ENCODE data around the gene ITGAX. TPM values are rescaled to one million over a fixed set of nuclear protein-coding genes. Genes with fewer than 3 reads are reported as not detected.
A peak's percentile ranks its signal among the peaks of the same experiment; 100 is the strongest.

ITGAX gene
- total RNA-seq, 1 donor from 2014 or later: not detected

DNA sequence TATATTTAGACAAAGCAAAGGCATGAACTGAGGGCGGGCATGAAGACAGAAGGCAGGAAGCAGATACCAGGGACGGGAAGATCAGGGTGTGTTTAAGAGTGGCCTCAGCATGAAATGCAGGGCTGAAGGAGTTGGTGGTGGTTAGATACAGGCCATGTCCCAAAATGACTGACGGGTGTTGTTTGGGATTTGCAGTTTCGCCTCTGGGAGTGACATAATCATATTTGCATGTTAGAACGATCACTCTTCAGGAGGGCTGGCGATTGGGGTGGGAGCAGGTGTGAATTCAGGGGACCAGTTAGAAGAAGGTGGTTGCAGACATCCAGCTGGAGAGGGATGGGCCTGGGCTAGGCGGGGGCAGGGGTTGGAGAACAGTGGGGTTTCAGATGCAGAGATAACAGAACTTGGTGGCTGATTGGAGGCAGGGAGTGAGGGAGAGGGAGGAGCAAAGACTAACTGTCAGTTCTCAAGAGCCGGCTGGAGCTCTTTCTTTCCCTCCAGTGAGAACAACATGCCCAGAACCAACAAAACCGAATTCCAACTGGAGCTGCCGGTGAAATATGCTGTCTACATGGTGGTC is 27.2 kb upstream of the ITGAX start:
- no peak overlapping the region for H3K4me3 ChIP-seq (ENCODE audit: low read depth, low read length)
- H3K27me3 ChIP-seq (ENCODE audit: control insufficient read depth, insufficient read depth, low read length): peaks cover 10% of the 10 kb centered on the region
- FAIRE-seq: no peak
- no peak for TF ChIP-seq CTCF (IDR thresholded peaks at IDR 0.05; ENCODE audit: insufficient read depth, low read length, severe bottlenecking)
- DNase-seq (ENCODE audit: low read depth): no peak
- H3K36me3 ChIP-seq (ENCODE audit: control insufficient read depth, insufficient read depth, low read length): no peaks in the 10 kb centered on the region

- H3K4me3 ChIP-seq (ENCODE audit: low read depth, low read length): no peak overlapping the region
- no peak for DNase-seq (ENCODE audit: low read depth)
- peaks cover 10% of the 10 kb centered on the region for H3K27me3 ChIP-seq (ENCODE audit: control insufficient read depth, insufficient read depth, low read length)
- TF ChIP-seq CTCF (IDR thresholded peaks at IDR 0.05; ENCODE audit: insufficient read depth, low read length, severe bottlenecking): no peak
- FAIRE-seq: peak; percentile 92
- H3K36me3 ChIP-seq (ENCODE audit: control insufficient read depth, insufficient read depth, low read length): no peaks in the 10 kb centered on the region
These were observed 26.5 kb upstream of the ITGAX start for GRCh38 chr16:31328322-31329052.

DNA sequence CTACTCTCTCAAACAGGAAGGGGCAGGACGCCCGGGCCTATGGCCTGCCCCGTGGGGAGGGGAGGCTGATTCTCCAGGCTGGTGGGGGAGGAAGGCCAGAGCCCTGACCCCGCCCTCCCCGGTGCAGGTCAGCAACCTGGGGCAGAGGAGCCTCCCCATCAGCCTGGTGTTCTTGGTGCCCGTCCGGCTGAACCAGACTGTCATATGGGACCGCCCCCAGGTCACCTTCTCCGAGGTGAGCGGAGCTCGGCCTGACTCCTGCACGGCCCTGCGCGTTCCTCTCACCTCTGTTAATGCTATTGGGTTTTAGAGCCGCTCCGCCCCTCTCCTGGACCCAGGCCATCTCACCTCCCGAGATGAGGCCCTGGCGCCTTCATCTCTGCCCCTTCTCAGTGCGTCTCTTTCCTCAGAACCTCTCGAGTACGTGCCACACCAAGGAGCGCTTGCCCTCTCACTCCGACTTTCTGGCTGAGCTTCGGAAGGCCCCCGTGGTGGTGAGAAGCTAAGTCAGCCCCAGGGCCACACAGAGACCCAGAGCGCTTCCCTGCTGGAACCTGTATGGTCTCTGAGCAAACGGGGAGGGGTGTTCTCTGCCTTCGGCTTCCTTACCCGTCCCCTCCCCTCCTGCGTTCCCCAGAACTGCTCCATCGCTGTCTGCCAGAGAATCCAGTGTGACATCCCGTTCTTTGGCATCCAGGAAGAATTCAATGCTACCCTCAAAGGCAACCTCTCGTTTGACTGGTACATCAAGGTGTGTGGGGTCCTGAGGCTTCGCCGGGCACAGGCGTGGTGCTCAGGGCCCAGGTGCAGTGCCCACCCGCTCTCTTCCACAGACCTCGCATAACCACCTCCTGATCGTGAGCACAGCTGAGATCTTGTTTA is 25.1 kb upstream of the ITGAX start:
- no peak overlapping the region for H3K4me3 ChIP-seq (ENCODE audit: low read depth, low read length)
- peaks cover 10% of the 10 kb centered on the region for H3K27me3 ChIP-seq (ENCODE audit: control insufficient read depth, insufficient read depth, low read length)
- TF ChIP-seq CTCF (IDR thresholded peaks at IDR 0.05; ENCODE audit: insufficient read depth, low read length, severe bottlenecking): no peak
- H3K36me3 ChIP-seq (ENCODE audit: control insufficient read depth, insufficient read depth, low read length): no peaks in the 10 kb centered on the region
- DNase-seq (ENCODE audit: low read depth): no peak
- FAIRE-seq: no peak

DNA sequence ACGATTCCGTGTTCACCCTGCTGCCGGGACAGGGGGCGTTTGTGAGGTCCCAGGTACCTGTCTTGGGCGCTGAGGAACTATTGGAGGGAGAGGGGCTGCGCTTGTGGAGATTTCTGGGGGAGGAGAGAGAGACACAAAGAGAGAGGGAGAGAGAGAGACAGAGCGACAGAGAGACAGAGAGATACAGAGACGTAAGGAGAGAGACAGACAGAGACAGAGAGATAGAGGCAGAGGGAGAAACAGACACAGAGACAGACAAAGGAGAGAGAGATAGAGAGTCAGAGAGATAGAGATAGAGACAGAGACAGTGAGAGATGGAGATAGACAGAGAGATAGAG is 24.5 kb upstream of the ITGAX start:
- DNase-seq (ENCODE audit: low read depth) (no peak), FAIRE-seq (no peak)
- Histone ChIP-seq H3K36me3 (ENCODE audit: control insufficient read depth, insufficient read depth, low read length) (no peaks in the 10 kb centered on the region), H3K27me3 (ENCODE audit: control insufficient read depth, insufficient read depth, low read length) (peaks cover 10% of the 10 kb centered on the region), H3K4me3 (ENCODE audit: low read depth, low read length) (no peak overlapping the region)
- TF ChIP-seq CTCF (IDR thresholded peaks at IDR 0.05; ENCODE audit: insufficient read depth, low read length, severe bottlenecking): no peak

DNA sequence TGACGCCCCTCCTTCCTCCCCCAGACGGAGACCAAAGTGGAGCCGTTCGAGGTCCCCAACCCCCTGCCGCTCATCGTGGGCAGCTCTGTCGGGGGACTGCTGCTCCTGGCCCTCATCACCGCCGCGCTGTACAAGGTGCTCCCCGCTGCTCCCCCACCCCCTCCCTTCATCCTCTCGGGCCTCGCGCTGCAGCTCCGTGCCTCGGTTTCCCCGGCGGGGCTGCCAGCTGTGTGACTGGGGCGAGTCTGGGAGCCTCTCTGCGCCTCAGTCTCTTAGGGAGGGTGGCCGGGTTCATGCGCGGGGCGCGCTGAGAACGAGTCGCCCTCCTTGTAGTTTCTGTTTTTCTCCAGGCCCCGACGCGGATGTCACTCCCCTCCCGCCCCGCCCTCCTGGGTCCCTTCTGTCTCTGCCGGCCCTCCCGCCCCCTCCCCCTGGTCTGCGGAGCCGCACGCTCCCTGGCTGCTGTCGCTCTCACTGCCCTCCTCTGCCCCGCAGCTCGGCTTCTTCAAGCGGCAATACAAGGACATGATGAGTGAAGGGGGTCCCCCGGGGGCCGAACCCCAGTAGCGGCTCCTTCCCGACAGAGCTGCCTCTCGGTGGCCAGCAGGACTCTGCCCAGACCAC is 23.7 kb upstream of the ITGAX start:
- FAIRE-seq (no peak), DNase-seq (ENCODE audit: low read depth) (no peak)
- Histone ChIP-seq H3K36me3 (ENCODE audit: control insufficient read depth, insufficient read depth, low read length) (no peaks in the 10 kb centered on the region), H3K27me3 (ENCODE audit: control insufficient read depth, insufficient read depth, low read length) (peaks cover 10% of the 10 kb centered on the region), H3K4me3 (ENCODE audit: low read depth, low read length) (no peak overlapping the region)
- no peak for TF ChIP-seq CTCF (IDR thresholded peaks at IDR 0.05; ENCODE audit: insufficient read depth, low read length, severe bottlenecking)
